ENCODE measurements around the gene RNASE13. TPM values are rescaled to one million over a fixed set of nuclear protein-coding genes. Genes with fewer than 3 reads are reported as not detected.
A peak's percentile ranks its signal among the peaks of the same experiment; 100 is the strongest.

RNASE13 gene
- total RNA-seq, 4 donors from 2014 or later: not detected

- peaks cover 0 to 10% (median 0%) of the 10 kb centered on the region in 3 donors for H3K36me3 ChIP-seq
- DNase-seq (ENCODE audit: low spot score in 2 of 2): peak in 1 of 2 donors; percentile 40
- H3K4me1 ChIP-seq: peaks cover 0 to 56% (median 14%) of the 10 kb centered on the region in 4 donors
- H3K4me3 ChIP-seq: peak overlapping the region; percentile 65 to 76 (median 75)
- H3K27ac ChIP-seq: peak overlapping the region; percentile 92 to 99 (median 96)
- TF ChIP-seq CTCF (IDR thresholded peaks at IDR 0.05) (no peak), EP300 (IDR thresholded peaks at IDR 0.05) (peak in 1 of 2 donors; percentile 8), POLR2A (IDR thresholded peaks at IDR 0.05) (no peak)
- H3K27me3 ChIP-seq: no peaks in the 10 kb centered on the region
- 34 to 41% methylated on average over 7 of the region's 7 CpGs for WGBS, 2 donors
- H3K9me3 ChIP-seq: no peaks in the 10 kb centered on the region
Observed at GRCh38 chr14:21026274-21026987, 8.2 kb downstream of the RNASE13 start.

- no peaks in the 10 kb centered on the region for H3K27me3 ChIP-seq
- peaks cover 0 to 64% (median 15%) of the 10 kb centered on the region in 4 donors for H3K4me1 ChIP-seq
- no peaks in the 10 kb centered on the region for H3K9me3 ChIP-seq
- H3K27ac ChIP-seq: peak overlapping the region; percentile 92 to 99 (median 96)
- 1 to 7% methylated on average over 30 to 42 of the region's 58 CpGs for WGBS, 2 donors
- H3K36me3 ChIP-seq: peaks cover 0 to 18% (median 0%) of the 10 kb centered on the region in 3 donors
- DNase-seq (ENCODE audit: low spot score in 2 of 2): peak; percentile 64 to 77
- TF ChIP-seq CTCF (IDR thresholded peaks at IDR 0.05): peak in 2 of 5 experiments; percentile 23 to 40
- TF ChIP-seq EP300 (IDR thresholded peaks at IDR 0.05): peak in 1 of 2 donors; percentile 65
- TF ChIP-seq POLR2A (IDR thresholded peaks at IDR 0.05): peak in 1 of 2 donors; percentile 19
- peak overlapping the region; percentile 65 to 76 (median 75) for H3K4me3 ChIP-seq
Observed at GRCh38 chr14:21025371-21026273, 9.0 kb downstream of the RNASE13 start.

GRCh38 chr14:21024585-21025370 is 9.8 kb downstream of the RNASE13 start, which contains the start of gene NDRG2:
NDRG2 (minus strand) TSS chr14:21025061; CDS start chr14:21023315, 1,746 bp downstream.
- TF ChIP-seq POLR2A (IDR thresholded peaks at IDR 0.05) (peak in 1 of 2 donors; percentile 49), EP300 (IDR thresholded peaks at IDR 0.05) (peak in 1 of 2 donors; percentile 59), CTCF (IDR thresholded peaks at IDR 0.05) (no peak)
- WGBS, 2 donors: 1% methylated on average over 33 to 43 of the region's 72 CpGs
- H3K9me3 ChIP-seq: no peaks in the 10 kb centered on the region
- H3K27me3 ChIP-seq: no peaks in the 10 kb centered on the region
- peak within 1 kb of the TSS; percentile 65 to 76 (median 75) for H3K4me3 ChIP-seq
- peak within 1 kb of the TSS; percentile 92 to 99 (median 96) for H3K27ac ChIP-seq
- peak; percentile 71 to 72 for DNase-seq (ENCODE audit: low spot score in 2 of 2)
- H3K4me1 ChIP-seq: peaks cover 0 to 67% (median 15%) of the 10 kb centered on the region in 4 donors
- H3K36me3 ChIP-seq: peaks cover 0 to 26% (median 2%) of the 10 kb centered on the region in 3 donors

GRCh38 chr14:21023817-21024584 is 10.6 kb downstream of the RNASE13 start:
- no peak for DNase-seq (ENCODE audit: low spot score in 2 of 2)
- Histone ChIP-seq H3K36me3 (peaks cover 0 to 34% (median 2%) of the 10 kb centered on the region in 3 donors), H3K27me3 (no peaks in the 10 kb centered on the region), H3K27ac (peak overlapping the region; percentile 92 to 99 (median 96)), H3K4me3 (peak overlapping the region; percentile 65 to 76 (median 75)), H3K4me1 (peaks cover 0 to 74% (median 15%) of the 10 kb centered on the region in 4 donors), H3K9me3 (no peaks in the 10 kb centered on the region)
- WGBS, 2 donors: 11 to 18% methylated on average over 17 of the region's 17 CpGs
- no peak for TF ChIP-seq POLR2A (IDR thresholded peaks at IDR 0.05)
- TF ChIP-seq CTCF (IDR thresholded peaks at IDR 0.05): no peak
